ENCODE results near the gene PRKCG.

GRCh38 chr19:53944416-53944815 is 62.4 kb downstream of the PRKCG start:
- TF ChIP-seq CTCF (IDR thresholded peaks at IDR 0.05; ENCODE audit: insufficient read depth, low read length, poor library complexity, severe bottlenecking) = no peak
- no peak for TF ChIP-seq EZH2phosphoT487 (conservative IDR thresholded peaks at IDR 0.05; ENCODE audit: low read length)
